K562 (cell line): ENCODE results near the gene ARHGAP9. TPM values are rescaled to one million over a fixed set of nuclear protein-coding genes. Genes with fewer than 3 reads are reported as not detected.

Source experiments
- BCLAF1 ChIP-seq, 2 experiments: fragments of 450-650 bp in 1 of 2; IDR thresholded peaks; 2 replicates each; pipeline ENCODE4 v1.6.1; 2011 to 2017; ENCODE audit warnings: low read depth in 2 of 2, antibody characterized with exemption in 1 of 2, borderline replicate concordance in 1 of 2, low read length in 1 of 2, mild to moderate bottlenecking in 1 of 2, mixed read lengths in 1 of 2; ENCODE audit not compliant: control insufficient read depth in 1 of 2
- ELF2 ChIP-seq: fragments of 250-450 bp; sonication (Bioruptor Pico); IDR thresholded peaks from 2 replicates; pipeline ENCODE4 v1.5.0; 2021; ENCODE audit warnings: mild to moderate bottlenecking
- NFRKB ChIP-seq: fragments of 450-650 bp; IDR thresholded peaks from 2 replicates; pipeline ENCODE4 v1.6.1; 2016; ENCODE audit warnings: low read depth
- PPARD ChIP-seq: fragments of 250-450 bp; sonication (Bioruptor Pico); IDR thresholded peaks from 2 replicates; pipeline ENCODE4 v1.8.0; 2022; ENCODE audit warnings: inconsistent platforms, mild to moderate bottlenecking, moderate library complexity
- TSHZ1 ChIP-seq: fragments of 250-450 bp; sonication (Bioruptor Pico); IDR thresholded peaks from 2 replicates; pipeline ENCODE4 v1.4.0; 2020; ENCODE audit warnings: mild to moderate bottlenecking, moderate library complexity
- WHSC1 ChIP-seq: IDR thresholded peaks from one replicate; pipeline ENCODE4 v1.6.1; 2012; ENCODE audit warnings: low read length, control low read depth, inconsistent platforms
- ZBTB26 ChIP-seq: fragments of 450-650 bp; formaldehyde crosslinking; IDR thresholded peaks from 2 replicates; pipeline ENCODE4 v1.4.0; 2022; ENCODE audit warnings: missing genetic modification characterization
- ZBTB9 ChIP-seq: fragments of 450-650 bp; formaldehyde crosslinking; IDR thresholded peaks from 2 replicates; pipeline ENCODE4 v1.4.0; 2020; ENCODE audit warnings: mild to moderate bottlenecking, moderate library complexity
- ZMIZ1 ChIP-seq, 2 experiments: fragments of 150-350 bp in 1 of 2; IDR thresholded peaks; 2 replicates each; pipeline ENCODE4 v1.6.1; 2012 to 2016; ENCODE audit warnings: low read depth in 2 of 2, low read length in 2 of 2, mild to moderate bottlenecking in 1 of 2, moderate library complexity in 1 of 2
- ZNF586 ChIP-seq: fragments of 450-650 bp; formaldehyde crosslinking; conservative IDR thresholded peaks from 2 replicates; pipeline ENCODE4 v1.4.0; 2020; ENCODE audit warnings: mild to moderate bottlenecking, moderate library complexity
- ZNF717 ChIP-seq: fragments of 250-450 bp; sonication (Bioruptor Pico); IDR thresholded peaks from 2 replicates; pipeline ENCODE4 v1.5.0; 2021
- polyA plus RNA-seq, 8 experiments: library from polyadenylated mRNA; depleted of rRNA in 4 of 8; stranded (reverse) in 5 of 8; unstranded in 3 of 8; fragments of >200 nt; fragmentation: Nextera tagmentation in 2 of 8; fragmentation: Illumina TruSeq in 1 of 8; extraction: Ambion mirVana in 2 of 8; extraction: Trizol in 1 of 8; gene quantifications; 2 replicates each; pipeline versions ENCODE4 v1.2.1 to v1.2.3, GENCODE V29; 2011 to 2014; ENCODE audit warnings: inconsistent platforms in 1 of 8, missing spikeins in 1 of 8
- total RNA-seq, 7 experiments: library from RNA; depleted of rRNA in 6 of 7; stranded (reverse); fragments of >200 nt in 6 of 7; fragmentation: Illumina TruSeq in 2 of 7; extraction: Trizol in 2 of 7; gene quantifications; 2 replicates each; pipeline versions ENCODE4 v1.2.1 to v1.2.3, GENCODE V29; 2011 to 2021; ENCODE audit warnings: low replicate concordance in 1 of 7

ARHGAP9 gene
- total and polyA plus RNA-seq, 9 of the 15 experiments (the other 6 are each of a cell fraction or from before 2014, with no cell fraction given), result 1.5 to 10.2 (median 5.1) TPM

- TF ChIP-seq ZMIZ1 (IDR thresholded peaks at IDR 0.05; ENCODE audit: low read depth in 2 of 2, low read length in 2 of 2), result peak in 1 of 2 experiments; percentile 11; a peak in 1 of 4 replicates
- TF ChIP-seq PPARD (CRISPR knock-in tag), result no peak
- 0 out of 2 replicates have a peak, but pooled peaks have one; percentile 11 for TF ChIP-seq ZNF717 (CRISPR knock-in tag)
- TF ChIP-seq ZBTB9, result peak; percentile 32
- TF ChIP-seq NFRKB, result 0 out of 2 replicates have a peak, but pooled peaks have one; percentile 28
- 0 out of 2 replicates have a peak, but pooled peaks have one; percentile 18 for TF ChIP-seq ELF2 (CRISPR knock-in tag)
- TF ChIP-seq TSHZ1 (CRISPR knock-in tag), result peak; percentile 37; the same call in 1 of the 2 replicates
- TF ChIP-seq ZBTB26 (CRISPR knock-in tag), result peak; percentile 91
- TF ChIP-seq ZNF586 (CRISPR knock-in tag), result peak; percentile 16; the same call in 1 of the 2 replicates
- TF ChIP-seq WHSC1, result no peak
- TF ChIP-seq BCLAF1 (IDR thresholded peaks at IDR 0.05; ENCODE audit: borderline replicate concordance in 1 of 2, control insufficient read depth in 1 of 2, low read depth in 2 of 2, low read length in 1 of 2), result peak in 1 of 2 experiments; percentile 33; a peak in 1 of 4 replicates
Observed at GRCh38 chr12:57515934-57516541, 36.4 kb upstream of the ARHGAP9 start (continued).
